GM19328 (cell line): ENCODE data around the gene ASCC2.
"Not testable (repeated sequence)": the region's sequence is repeated elsewhere in the genome, so short reads cannot be mapped to it uniquely, and the experiment has no call there.

ENCODE experiments used
- ATAC-seq: cut with Tn5 transposase; IDR thresholded peaks from one replicate; pipeline ENCODE4 v1.9.1; 2021; ENCODE audit warnings: mild to moderate bottlenecking, moderate library complexity; ENCODE audit not compliant: unreplicated experiment

The ASCC2 gene, protein sequence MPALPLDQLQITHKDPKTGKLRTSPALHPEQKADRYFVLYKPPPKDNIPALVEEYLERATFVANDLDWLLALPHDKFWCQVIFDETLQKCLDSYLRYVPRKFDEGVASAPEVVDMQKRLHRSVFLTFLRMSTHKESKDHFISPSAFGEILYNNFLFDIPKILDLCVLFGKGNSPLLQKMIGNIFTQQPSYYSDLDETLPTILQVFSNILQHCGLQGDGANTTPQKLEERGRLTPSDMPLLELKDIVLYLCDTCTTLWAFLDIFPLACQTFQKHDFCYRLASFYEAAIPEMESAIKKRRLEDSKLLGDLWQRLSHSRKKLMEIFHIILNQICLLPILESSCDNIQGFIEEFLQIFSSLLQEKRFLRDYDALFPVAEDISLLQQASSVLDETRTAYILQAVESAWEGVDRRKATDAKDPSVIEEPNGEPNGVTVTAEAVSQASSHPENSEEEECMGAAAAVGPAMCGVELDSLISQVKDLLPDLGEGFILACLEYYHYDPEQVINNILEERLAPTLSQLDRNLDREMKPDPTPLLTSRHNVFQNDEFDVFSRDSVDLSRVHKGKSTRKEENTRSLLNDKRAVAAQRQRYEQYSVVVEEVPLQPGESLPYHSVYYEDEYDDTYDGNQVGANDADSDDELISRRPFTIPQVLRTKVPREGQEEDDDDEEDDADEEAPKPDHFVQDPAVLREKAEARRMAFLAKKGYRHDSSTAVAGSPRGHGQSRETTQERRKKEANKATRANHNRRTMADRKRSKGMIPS

DNA sequence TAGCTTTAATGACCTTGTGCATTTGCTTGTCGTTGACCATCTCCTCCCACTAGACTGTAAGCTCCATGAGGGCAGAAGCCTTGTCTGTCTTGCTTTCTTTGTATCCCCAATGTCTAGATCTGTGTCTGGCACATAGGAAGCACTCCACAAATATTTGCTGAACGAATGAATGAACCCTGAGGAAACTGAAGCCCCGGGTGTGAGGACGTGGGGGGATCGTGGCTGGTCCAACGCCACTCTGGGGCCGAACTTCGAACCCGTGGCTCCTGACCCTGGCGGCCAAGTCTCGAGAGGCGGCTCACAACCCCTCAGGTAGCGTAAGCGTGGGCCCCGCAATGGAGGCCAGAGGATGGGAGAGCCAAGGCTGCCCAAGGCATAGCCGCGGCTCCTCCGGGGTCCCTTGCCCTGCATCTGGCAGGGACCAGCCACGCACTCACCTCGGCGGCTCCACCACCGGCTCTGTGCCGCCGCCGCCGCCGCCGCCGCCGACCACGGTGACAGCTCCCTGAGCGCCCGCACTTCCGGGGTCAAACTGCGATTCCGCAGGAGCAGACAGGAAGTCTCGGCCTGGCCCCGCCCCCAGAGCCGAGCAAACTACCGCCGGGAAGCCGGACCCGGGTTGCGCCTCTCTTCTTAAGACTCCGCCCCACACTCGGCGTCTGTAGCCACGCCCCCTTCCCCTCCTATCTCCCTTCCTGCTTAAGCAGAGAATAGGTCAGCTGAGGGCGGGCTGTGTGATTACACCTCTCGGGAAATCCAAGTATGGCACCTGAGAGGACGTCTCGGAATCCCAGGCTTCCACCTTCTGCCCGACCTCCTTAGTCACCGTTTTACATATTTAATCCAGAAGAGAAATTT is at the start of gene ASCC2:
ASCC2 (minus strand) TSS at position 534 of the 858 bp plus-strand sequence. CDS start 5,949 bp downstream, outside the sequence.
- ATAC-seq = peak; percentile 98

DNA sequence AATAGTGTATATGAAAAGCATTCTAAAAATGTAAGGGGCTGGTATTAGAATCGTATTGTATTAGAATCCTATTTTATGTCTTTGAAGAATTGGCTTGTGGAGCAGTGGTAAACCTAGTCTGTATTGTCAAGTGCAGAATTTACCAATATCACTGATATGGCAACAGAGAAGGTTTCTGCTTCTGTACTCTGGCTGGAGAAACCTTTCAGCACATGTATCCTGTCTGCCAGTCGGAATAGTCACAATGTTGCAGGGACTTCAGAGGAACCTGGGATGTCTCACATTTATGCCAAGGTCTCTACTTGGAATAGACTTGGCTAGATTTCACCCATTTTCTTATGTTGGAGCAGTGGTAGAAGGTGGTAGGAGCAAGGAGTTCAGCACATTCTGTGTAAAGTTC is 49.3 kb upstream of the ASCC2 start:
- ATAC-seq = no peak

DNA sequence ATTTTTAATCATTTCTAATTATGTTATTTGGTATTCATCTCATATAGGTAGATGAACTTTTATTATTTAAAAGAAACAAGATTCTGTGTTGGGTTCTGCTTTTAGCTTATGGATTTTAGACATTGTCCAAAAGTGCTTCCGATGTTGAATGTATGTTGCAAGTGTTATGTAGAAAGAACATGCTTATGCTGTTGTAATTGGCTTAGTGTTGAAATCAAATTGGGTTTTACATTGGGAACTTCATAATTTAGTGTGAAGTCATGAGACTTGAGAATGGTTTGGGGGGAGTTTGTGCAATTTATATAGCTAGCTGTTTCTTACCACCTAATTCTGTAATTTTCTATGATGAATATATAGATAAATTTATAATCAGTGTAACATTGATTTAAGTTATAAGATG is 48.5 kb upstream of the ASCC2 start:
- ATAC-seq = no peak

DNA sequence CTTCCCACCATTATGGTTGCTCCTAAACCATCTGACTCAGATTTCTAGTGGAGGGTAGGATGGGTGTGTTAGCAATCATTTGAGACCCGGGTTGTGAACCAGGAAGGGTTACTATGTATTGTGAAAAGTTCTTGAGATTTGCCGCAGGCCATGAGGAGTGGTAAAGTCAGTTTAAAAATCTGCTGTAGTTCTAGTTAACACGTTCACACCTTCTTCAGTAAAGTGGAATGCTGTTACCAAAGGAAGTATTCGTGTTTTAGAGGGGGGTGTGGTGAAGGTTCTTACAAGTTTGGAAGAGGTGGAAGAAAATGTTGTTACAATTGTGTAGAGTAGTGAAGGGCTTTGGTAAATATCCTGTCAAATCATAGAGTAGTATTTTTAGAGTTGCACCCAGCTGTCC is 47.5 kb upstream of the ASCC2 start:
- ATAC-seq = no peak

DNA sequence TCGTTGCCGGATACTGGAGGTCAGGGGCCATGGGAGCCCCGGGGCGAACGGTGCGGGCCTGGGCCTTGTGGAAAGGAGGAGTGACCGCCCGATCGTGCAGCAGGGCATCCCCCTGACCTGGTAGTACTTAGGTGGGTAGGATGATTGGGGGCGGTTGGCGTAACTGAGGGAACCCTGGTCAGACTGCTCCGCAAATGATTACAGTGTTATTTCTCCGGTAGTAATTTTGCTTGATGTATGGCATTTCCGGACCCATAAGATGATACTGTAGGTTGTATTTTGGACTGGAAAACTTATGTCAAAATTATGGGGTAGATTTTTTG is 45.7 kb upstream of the ASCC2 start:
- ATAC-seq = no peak

DNA sequence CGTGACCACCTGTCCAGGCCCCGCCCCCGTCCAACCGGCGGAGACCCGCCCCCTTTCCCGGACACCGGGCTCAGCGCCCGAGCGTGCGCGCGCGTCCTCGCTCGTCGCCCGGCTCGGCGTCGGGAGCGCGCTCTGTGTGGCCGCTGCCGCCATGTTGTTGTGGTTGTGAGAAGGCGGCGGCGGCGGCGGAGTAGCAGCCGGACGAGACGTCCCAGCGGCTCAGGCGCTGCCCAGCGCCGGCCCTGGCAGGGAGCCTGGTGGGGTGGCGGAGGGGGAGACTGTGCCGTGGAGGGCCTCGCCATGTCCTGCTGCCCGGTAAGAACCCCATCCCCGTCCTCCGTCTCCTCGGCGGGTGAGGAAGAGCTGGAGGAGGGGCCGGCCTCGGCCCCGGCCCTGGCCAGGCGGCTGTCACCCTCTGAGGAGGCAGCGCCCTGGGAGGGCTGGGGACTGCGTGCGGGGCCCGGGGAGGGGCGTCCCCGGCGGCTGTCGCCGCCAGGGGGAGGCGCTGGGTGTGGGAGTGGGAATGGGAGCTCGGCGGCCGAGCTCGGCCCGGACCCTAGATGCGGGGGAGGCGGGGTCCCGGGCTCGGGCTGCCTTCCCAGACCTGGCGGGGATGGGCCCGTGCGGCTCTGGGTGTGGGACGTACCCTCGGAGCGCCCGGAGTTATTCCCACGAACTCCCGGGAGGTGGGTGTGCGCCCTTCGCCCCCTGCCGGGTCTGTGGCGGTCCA is 45.1 kb upstream of the ASCC2 start, which contains the start of gene MTMR3:
MTMR3 (plus strand) TSS at position 130 of the 730 bp plus-strand sequence. CDS start 87,886 bp downstream, outside the sequence.
- ATAC-seq = peak; percentile 61

DNA sequence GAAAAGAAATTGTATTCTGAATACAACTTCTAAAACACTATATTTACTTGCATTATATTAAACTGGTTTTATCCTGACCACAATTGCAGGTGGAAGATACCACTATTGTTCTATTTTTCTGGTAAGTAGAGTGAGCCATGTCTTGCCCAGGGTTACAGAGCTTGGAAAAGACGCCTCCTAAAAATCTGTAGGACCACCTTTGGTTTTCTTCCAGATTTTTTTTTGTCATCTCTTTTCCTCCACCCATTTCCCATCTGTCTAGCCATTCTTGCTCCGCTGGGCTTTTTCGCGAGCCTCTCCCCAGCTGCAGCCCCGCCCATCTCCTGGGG is 44.6 kb upstream of the ASCC2 start:
- ATAC-seq = no peak

DNA sequence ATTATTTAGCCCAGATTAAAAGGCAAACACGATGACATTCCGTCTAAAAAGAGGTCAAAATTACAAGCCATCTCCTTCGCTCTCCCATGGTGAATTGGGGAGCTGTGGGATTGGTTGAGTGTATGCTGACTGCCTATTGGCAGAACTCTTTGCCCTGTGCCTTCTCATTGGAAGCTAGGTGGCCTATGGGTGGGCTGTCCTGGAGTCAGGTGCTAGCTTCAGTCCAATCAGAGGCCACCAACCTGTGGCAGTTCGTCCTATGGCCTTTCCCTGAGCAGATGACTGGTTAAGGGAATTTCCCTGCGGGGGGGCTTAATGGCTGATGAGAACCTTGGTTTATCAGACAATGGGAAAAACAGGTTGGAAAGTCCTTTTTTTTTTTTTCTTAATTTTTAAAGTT is 41.7 kb upstream of the ASCC2 start:
- ATAC-seq = no peak

DNA sequence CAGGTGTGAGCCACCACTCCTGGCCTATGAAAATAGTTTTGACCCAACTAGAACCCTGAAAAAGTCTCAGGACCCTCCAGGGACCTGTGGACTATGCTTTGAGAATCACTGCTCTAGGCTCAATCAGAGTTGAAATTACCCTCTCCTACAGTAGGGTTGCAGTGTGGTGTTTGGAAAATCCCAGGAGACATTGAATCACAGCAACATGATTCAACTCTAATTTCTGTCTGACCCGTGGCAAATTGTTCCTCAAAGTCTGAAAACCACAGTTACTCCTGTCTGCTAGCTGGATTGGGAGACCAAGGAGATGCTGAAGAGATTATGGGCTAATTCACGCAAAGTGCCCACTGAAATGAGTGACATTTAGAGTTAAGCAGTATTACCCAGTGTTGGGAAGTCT is 39.5 kb upstream of the ASCC2 start:
- ATAC-seq = no peak

DNA sequence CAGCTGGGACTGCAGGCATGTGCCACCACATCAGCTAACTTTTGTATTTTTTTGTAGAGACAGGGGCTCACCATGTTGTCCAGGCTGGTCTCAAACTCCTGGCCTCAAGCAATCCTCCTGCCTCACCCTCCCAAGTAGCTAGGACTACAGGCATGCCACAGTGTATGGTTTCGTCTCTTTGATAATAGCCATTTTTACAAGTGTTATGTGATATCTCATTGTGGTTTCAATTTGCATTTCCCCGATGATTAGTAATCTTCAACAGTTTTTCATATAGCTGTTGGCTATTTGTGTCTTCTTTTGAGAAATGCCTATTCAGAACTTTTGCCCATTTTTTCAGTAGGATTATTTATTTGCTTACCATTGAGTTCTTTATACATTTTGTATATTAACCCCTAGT is 35.9 kb upstream of the ASCC2 start:
- ATAC-seq = no peak

DNA sequence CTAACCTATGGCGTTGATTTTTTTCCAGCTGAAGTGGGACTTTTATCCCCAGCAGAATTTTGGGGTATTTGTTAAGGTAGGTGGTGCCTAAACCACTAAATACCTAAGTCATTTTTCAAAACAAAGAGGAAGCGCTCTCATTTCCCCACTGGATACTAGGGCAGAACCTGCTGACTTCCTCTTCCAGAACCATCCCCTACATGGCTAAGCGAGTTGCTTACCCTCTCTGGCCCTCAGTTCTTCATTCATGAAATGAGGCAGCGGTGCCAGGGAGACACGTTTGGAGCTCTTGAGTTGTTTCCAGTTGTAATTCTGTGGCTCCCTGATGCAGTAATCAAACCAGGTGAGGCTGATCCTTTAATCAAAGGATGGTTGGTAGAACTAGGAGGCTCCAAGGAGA is 34.9 kb upstream of the ASCC2 start:
- no peak for ATAC-seq

DNA sequence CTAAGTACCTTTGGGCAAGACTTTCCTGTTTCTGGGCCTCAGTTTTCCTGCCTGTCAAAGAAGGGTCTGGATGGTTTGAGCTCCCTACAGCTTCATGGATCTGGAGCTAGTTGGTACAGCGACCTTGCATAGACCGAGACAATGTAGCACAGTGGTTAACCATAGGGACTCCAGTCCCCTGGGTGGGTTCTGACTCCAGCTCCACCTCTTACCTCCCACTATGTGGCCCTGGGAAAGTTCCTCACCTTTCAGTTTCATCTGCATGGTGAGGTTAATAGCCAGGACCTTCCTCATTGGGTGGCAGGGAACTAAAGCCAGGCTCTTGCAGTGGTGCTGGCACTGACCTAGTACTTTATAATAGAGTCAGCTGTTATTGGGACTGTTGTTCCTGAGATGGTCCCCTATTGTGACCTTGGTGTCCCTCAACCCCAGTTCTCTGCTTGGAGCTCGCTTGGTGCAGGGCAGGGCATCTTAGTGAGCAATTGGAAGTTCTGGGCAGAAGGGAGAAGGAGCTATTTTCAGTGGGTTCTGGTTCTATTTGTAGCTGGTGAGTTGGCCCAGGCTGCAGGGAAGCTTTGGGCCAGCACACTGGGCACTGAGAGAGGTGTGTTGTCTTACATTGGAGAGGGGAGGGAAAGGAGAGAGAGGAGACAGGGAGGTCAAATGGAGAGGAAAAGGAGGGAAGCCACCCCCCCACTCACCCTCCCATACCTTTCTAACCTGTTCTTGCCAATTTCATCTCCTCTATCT is 34.2 kb upstream of the ASCC2 start:
- ATAC-seq = no peak

DNA sequence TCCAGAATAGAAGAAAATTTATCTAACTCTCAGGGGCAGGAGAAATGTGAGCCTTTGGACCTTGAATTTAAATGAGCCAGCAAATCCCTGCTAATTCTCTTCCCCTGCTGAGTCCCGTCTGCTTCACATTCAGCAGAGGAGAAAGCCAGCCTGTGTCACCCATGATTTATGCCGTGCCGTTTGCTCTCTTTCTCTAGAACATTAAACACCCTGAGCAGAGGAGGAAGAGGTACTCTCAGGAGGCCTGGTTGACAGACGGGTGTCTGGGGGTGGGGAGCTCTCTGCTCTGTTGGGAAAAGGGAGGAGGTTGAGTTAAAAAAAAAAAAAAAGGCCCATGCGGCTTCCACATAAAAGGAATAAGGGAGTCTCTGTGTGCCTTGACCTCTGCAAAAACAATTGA is 33.6 kb upstream of the ASCC2 start:
- ATAC-seq = no peak

DNA sequence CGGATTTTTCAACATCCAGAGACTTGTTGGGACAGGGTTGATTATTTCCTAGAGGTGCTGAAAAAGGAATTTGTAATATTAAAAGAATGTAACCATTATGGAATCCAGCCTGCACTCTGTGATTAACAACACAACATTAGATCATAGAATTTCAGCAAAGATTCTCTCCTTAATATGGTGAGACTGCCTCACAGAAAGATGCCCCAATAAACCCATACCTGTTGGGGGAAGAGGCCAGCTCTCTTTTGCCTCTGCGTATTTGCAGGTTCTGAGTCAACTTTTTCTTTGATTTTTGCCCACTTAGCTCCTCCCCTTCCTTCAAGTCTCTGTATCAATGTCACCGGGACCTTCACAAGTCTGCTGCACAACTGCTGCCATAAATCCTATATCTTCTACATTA is 32.5 kb upstream of the ASCC2 start:
- ATAC-seq = no peak

DNA sequence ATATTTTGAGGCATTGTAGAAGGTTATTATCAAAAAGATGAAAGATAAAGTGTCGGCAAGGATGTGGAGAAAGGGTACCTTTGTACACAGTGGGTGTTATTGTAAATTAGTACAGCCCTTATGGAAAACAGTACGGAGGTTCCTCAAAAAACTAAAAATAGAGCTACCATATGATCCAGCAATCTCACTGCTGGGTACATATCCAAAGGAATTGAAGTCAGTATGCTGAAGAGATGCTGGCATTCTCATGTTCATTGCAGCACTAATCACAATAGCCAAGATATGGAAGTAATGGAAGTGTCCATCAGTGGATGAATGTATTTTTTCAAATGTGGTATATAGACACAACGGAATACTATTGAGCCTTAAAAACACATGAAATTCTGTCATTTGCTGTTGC is 29.8 kb upstream of the ASCC2 start:
- no peak for ATAC-seq

DNA sequence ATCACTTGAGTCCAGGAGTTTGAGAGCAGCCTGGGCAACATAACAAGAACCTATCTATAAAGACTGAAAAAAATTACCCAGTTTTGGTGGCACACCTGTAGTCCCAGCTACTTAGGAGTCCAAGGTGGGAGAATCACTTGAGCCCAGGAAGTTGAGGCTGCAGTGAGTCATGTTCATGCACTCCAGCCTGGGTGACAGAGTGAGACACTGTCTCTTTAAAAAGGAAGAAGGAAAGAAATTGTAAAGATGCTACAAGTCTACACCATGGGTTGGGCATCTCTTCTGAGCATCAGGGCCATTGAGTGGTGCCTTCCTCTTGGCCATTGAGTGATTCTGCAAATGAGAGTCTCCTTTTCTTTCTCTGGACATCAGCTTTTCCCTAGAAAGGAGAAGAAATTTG is 29.2 kb upstream of the ASCC2 start:
- no peak for ATAC-seq

DNA sequence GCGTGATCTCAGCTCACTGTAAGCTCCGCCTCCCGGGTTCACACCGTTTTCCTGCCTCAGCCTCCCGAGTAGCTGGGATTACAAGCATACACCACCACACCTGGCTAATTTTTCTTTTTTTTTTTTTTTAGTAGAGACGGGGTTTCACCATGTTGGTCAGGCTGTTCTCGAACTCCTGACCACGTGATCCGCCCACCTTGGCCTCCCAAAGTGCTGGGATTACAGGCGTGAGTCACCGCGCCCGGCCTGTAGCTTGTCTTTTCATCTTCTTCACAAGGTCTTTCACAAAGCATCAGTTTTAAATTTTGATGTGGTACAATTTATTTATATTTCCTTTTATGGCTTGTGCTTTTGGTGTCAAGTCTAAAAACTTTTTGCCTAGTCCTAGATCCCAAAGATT is 27.5 kb upstream of the ASCC2 start:
- not testable (repeated sequence) for ATAC-seq

DNA sequence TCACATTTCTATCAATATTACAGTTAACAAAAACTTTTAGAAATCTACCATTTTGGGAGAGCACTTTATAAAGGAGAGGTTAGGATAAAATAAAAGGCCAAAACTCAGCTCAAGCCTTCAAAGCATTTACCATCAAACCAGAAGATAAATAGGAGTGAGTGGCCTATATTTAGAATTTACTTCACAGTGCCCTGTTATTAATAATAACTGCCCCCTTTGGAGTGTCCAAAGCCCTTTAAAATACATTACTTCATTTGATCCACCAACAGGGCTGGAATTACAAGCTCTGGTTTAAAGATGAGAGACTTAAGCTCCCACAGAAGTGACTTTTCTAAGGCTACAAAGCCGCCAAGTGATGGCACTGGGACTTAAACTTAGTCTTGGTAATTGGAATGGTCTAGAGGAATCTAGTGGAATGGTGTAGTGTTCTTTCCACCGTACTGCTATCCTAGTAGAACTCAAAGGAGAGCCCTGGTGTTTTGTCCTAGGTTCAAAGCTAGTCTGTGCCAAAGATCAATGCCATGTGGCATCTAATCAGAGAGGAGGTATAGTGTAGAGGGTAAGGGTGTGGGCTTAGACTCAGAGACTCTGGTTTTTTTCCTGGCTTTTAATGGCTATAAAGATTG is 23.7 kb upstream of the ASCC2 start:
- no peak for ATAC-seq

DNA sequence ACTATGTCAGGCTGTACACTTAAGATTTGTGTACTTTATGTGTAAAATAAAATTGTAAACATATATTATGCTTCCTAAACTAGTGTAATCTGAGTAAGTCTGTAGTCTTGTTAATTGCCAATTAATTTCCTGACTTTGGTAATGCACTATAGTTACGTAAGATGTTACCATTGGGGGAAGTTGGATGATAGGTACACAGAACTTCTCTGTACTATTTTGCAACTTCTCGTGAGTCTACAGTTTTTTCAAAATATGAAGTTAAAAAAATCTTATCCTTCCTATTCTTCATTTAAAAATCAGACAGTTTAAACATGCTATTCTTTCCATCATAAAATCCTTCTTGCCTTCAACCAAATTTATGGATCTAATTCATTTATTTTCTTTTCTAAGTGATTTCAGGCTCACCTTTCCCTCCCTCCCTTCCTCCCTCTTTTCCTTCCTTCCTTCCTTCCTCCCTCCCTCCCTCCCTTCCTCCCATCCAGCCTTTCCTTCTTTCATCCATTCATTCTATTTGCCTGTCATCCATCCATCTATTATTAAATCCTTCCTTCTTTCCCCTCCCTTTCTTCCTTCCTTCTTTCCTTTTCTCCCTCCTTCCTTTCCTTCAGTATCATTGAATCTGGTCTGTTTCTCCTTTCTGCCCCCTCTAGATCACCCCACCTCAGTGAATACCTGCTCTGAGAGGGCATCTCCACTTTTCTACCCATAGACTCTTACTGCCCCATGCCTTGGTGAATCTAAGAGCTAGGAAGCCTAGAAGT is 22.1 kb upstream of the ASCC2 start:
- ATAC-seq = no peak
